GM12864 (cell line): ENCODE data around the gene YIF1B.

Experiments used
- DNase-seq: peaks from one replicate; pipeline ENCODE4 v3.0.0-alpha.2; 2011; ENCODE audit warnings: low read depth
- H3K4me3 ChIP-seq: 2 replicates; pipeline ENCODE4 v1.5.1; 2011; ENCODE audit warnings: mild to moderate bottlenecking, low read depth, low read length, control low read depth
- TF ChIP-seq, protein P1 (sequence below): IDR thresholded peaks from 2 replicates; pipeline ENCODE4 v1.5.1; 2011; ENCODE audit warnings: low read depth, mild to moderate bottlenecking, moderate library complexity, low read length, control low read depth, inconsistent platforms; ENCODE audit errors: missing control alignments

The YIF1B gene

DNA sequence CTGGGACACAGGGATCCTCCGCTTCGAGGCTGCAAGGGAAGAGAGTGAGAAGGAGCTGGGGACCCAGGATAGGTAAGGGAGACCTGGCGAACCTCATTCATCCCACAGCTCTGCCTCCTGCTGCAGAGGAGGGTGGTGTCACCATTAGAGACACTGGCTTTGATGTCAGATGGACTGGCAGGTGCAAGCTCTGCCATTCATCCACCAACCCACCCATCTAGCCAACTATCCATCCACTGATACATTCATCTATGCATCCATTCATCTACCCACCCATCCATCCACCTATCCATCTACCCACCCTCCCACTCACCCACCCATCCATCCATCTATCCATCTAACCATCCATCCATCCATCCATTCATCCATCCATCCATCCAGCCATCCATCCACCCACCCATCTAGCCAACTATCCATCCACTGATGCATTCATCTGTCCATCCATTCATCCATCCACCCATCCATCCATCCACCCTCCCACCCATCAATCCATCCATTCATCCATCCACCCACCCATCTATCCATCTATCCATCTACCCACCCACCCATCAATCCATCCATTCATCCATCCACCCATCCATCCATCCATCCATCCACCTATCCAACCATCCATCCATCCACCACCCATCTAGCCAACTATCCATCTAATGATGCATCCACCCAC, 6.0 kb downstream of the YIF1B start:
- TF ChIP-seq, protein P1, sequence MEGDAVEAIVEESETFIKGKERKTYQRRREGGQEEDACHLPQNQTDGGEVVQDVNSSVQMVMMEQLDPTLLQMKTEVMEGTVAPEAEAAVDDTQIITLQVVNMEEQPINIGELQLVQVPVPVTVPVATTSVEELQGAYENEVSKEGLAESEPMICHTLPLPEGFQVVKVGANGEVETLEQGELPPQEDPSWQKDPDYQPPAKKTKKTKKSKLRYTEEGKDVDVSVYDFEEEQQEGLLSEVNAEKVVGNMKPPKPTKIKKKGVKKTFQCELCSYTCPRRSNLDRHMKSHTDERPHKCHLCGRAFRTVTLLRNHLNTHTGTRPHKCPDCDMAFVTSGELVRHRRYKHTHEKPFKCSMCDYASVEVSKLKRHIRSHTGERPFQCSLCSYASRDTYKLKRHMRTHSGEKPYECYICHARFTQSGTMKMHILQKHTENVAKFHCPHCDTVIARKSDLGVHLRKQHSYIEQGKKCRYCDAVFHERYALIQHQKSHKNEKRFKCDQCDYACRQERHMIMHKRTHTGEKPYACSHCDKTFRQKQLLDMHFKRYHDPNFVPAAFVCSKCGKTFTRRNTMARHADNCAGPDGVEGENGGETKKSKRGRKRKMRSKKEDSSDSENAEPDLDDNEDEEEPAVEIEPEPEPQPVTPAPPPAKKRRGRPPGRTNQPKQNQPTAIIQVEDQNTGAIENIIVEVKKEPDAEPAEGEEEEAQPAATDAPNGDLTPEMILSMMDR = no peak
- no peak for DNase-seq
- H3K4me3 ChIP-seq = no peak overlapping the region

DNA sequence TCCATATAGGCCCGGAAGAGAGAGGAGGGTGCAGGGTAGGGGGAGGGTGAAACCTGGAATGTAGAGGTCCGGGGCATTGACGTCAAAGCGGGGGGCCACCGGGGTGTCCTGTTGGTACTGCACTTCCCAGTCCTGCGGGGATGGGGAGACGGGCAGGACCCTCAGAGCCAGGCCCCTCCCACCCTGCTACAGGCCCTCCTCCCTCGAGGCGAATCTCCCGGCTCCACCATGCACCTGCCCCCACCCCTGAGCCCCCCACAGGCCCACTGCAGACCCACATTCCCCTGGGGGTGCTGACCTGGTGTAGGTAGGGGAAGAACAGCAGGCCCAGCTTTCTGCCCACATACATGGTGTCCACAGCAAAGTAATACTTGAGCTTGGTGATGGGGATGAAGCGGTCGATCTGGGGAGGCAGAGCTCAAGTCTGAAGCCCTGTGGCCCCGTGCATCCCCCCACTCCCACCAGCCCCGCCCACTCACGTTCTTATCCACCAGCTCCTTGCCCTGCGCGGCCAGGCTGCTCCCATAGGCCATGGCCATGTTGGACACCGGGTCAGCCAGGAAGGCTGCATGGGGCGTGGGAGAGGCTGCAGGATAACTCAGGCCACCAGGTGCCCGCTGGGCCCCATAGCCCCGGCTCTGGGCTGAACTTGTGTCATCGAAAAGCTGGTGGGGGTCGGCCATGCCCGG, 6.7 kb downstream of the YIF1B start:
- no peak for DNase-seq

DNA sequence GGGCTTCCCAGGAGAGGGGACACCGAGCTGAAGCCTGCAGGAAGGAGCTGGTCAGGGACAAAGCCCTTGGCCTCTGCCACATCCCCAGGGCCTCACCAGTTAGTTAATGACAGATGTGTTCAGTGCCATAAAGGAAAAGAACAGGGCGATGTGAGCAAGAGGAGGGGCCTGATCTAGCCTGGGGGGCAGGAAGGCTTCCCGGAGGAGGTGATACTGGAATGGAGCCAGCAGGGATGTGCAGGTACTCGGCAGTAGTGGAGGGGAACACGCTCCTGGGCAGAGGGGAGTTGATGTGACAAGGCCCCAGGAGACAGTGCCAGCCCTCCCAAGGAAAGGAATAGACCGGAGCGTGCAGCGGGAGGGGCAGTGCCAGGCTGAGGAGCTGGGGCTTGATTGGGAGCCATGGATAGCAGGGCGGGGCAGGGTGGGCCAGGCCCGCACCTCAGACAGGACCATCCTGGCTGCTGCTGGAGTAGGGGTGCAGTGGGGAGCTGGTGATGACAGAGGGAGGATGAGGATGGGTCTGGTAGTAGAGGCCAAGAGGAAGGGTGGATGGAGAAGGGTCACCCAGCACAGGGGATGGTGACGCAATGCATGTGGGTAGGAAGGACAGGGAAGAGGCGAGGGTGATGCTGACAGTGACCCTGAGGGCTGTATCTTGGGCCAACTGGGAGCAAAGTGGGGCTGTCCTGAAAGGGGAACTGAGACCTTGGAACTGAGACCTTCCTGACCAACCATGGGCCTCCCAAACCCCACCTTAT, 7.6 kb downstream of the YIF1B start:
- DNase-seq = no peak
- no peak overlapping the region for H3K4me3 ChIP-seq
- TF ChIP-seq, protein P1 = no peak

More for the DNA sequence above, 6.7 kb downstream of the YIF1B start:
- H3K4me3 ChIP-seq = no peak overlapping the region
- TF ChIP-seq, protein P1 = no peak

DNA sequence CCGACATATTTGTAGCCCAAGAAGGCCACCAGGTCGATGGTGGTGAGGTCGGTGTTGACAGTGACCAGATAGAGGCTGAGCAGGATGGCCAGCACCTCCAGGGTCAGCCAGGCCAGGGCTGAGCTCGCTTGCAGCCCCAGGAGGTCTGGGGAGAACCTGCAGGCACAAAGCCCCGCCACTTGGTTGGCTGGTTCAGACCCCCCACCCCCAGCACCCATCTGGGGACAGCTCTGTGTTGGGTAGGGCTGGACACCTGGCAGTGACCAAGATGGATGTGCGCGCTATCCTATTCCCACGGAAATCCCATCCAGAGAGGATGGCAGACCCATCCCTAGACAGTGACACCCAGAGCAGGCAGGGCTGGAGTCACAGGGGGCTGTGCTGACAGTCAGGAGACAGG, 8.2 kb downstream of the YIF1B start:
- H3K4me3 ChIP-seq = no peak overlapping the region
- DNase-seq = no peak
- TF ChIP-seq, protein P1 = no peak

DNA sequence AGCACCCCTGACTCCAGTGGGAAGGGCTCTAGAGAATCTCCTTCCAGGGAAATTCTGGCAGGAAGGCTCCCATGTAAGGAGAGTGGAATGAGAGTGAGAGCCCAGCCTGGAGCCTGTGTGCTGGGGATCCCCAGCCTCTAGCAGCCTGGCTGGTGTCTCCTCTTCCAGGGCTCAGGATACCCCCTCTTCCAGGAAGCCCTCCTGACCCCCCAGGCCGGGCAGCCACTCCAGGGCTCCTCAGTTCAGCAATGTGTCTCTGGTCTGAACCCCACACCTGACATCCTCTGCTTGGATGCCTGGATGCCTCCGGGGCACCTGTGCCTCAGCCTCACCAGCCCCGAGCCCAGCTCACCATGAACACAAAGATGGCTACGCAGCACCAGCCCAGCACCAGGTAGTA, 8.7 kb downstream of the YIF1B start:
- TF ChIP-seq, protein P1 = no peak
- no peak overlapping the region for H3K4me3 ChIP-seq
- DNase-seq = no peak

DNA sequence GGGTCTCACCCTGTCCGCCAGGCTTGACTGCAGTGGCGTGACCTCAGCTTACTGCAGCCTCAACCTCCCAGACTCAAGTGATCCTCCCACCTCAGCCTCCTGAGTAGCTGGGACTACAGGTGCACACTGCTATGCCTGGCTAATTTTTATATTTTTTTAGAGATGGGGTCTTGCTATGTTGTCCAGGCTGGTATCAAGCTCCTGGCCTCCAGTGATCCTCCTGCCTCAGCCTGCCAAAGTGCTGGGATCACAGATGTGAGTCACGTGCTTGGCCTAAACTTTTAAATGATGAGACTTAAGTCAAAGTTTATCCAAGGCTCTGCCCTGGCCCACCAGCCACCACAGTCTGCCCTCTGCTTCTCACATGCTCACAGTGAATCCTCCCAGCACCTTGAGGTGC, 9.5 kb downstream of the YIF1B start:
- TF ChIP-seq, protein P1 = no peak
- no peak for DNase-seq
- H3K4me3 ChIP-seq = no peak overlapping the region
